Hematopoietic multipotent progenitor cell treated with erythropoietin and hydrocortisone succinate and interleukin-3 and kit ligand, for 8 days (in vitro differentiated cells): ENCODE data around the gene HECW1.
"Not testable (repeated sequence)": the region's sequence is repeated elsewhere in the genome, so short reads cannot be mapped to it uniquely, and the experiment has no call there.

Source experiments
- DNase-seq: peaks from one replicate; pipeline ENCODE4 v3.0.0-alpha.2; 2015

The HECW1 gene

GRCh38 chr7:43112941-43113621, 634 bp downstream of the HECW1 start:
- no peak for DNase-seq

- no peak for DNase-seq
These were observed 1.4 kb downstream of the HECW1 start for GRCh38 chr7:43113622-43114457.

GRCh38 chr7:43114458-43114780, 2.0 kb downstream of the HECW1 start:
- no peak for DNase-seq

GRCh38 chr7:43116451-43116850, 4.0 kb downstream of the HECW1 start:
- no peak for DNase-seq

- DNase-seq, result no peak
These were observed 4.6 kb downstream of the HECW1 start for GRCh38 chr7:43117095-43117494.

GRCh38 chr7:43117861-43118260, 5.4 kb downstream of the HECW1 start:
- DNase-seq, result no peak

GRCh38 chr7:43118313-43118712, 5.9 kb downstream of the HECW1 start:
- DNase-seq, result no peak

- DNase-seq, result no peak
These were observed 7.1 kb downstream of the HECW1 start for GRCh38 chr7:43119371-43120075.

- no peak for DNase-seq
These were observed 9.5 kb downstream of the HECW1 start for GRCh38 chr7:43121973-43122372.

GRCh38 chr7:43123457-43123856, 11.0 kb downstream of the HECW1 start:
- DNase-seq, result no peak

- no peak for DNase-seq
These were observed 11.9 kb downstream of the HECW1 start for GRCh38 chr7:43124388-43124787.

GRCh38 chr7:43130347-43130746, 17.9 kb downstream of the HECW1 start:
- no peak for DNase-seq

- no peak for DNase-seq
These were observed 22.7 kb downstream of the HECW1 start for GRCh38 chr7:43135129-43135528.

GRCh38 chr7:43136064-43136463, 23.6 kb downstream of the HECW1 start:
- DNase-seq, result no peak

- DNase-seq, result not testable (repeated sequence)
These were observed 24.8 kb downstream of the HECW1 start for GRCh38 chr7:43137121-43137744.

- no peak for DNase-seq
These were observed 25.4 kb downstream of the HECW1 start for GRCh38 chr7:43137811-43138210.

GRCh38 chr7:43138710-43139109, 26.3 kb downstream of the HECW1 start:
- no peak for DNase-seq

- DNase-seq, result no peak
These were observed 26.7 kb downstream of the HECW1 start for GRCh38 chr7:43139137-43139536.

- no peak for DNase-seq
These were observed 27.7 kb downstream of the HECW1 start for GRCh38 chr7:43140186-43140585.

GRCh38 chr7:43141091-43141490, 28.6 kb downstream of the HECW1 start:
- DNase-seq, result no peak

- DNase-seq, result no peak
These were observed 30.3 kb downstream of the HECW1 start for GRCh38 chr7:43142703-43143102.

GRCh38 chr7:43143918-43144589, 31.6 kb downstream of the HECW1 start:
- DNase-seq, result no peak
